Stimulated activated CD4-positive, alpha-beta T cell treated with anti-CD3 and anti-CD28 coated beads, Interleukin-4, amount 100 ng/mL, for 4 hours (primary cell): ENCODE results near the gene ATP8A1.

Experiments
- DNase-seq, 2 experiments: peaks; one replicate each; pipeline ENCODE4 v3.0.0-alpha.2; 2020

Gene ATP8A1

DNA sequence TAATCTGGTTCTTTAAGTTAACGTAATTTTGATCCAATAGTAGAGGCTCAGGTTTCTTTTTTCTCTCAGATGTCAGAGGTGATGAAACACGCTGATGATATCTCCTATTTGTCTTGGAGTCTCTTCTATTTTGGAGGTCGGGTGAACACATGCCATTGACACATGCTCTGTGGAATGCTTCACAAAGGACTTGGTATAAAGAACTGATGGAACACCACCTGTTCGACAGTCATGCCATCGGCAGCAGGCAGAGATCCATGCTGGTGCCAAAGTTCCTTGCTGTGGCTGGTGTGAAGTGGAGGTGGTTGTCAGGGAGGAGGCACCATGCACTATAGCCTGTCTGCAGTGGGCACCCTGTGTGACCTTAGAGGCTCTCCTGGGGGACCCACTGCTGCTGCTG, 94.9 kb downstream of the ATP8A1 start:
- DNase-seq = no peak

DNA sequence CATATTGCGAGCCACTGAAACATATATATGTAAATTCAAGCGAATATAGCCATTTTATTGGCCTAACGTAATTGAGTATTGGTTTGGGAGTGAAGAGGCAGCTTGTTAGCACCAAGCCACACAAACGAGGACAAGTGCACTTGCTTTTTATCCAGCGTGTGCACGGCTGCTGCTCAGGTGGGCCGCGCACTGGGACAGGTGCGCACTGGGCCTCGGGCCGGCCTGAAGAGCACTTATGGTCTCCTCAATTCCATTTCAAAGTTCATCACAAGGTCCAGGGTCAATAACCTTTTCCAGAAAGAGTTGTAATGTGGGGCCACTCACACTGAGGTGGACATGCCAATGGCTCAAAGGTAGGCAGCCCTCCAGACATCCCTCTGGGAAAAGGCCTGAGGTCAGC, 95.9 kb downstream of the ATP8A1 start:
- DNase-seq = no peak

DNA sequence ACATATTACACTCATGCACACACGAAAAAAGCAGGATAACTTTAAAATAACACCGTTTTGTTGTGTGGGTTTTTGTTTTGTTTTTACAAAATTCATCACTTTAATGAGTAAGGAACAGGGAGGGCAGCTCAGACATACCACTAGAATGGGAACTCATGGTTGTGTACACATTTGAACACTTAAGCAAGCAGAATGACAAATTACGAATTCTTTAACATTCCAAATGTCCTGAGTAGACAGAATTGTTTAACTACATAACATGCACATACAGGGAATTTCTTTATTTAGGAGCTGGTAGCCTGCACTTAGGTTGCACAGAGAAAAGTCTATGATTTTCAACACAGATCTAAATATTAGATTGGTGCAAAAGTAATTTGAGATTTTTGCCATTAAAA, 96.4 kb downstream of the ATP8A1 start:
- no peak for DNase-seq

DNA sequence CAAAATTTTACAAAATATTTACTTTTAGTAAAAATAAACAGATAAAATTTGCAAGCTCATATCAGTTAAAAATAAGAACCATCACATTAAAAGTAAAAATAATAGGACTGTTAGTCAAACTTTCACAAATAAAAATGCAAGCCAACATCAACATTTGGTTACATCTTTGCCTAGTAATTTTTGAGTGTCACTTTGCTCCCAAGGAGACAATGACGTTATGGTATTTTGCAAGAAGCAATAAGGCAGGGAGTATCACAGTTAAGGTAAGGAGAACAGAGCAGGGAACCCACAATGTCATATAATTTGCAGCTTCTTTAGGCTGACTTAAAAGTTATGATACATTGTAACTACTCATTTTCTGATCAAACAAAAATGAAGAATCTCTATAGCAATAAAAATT, 98.7 kb downstream of the ATP8A1 start:
- no peak for DNase-seq

DNA sequence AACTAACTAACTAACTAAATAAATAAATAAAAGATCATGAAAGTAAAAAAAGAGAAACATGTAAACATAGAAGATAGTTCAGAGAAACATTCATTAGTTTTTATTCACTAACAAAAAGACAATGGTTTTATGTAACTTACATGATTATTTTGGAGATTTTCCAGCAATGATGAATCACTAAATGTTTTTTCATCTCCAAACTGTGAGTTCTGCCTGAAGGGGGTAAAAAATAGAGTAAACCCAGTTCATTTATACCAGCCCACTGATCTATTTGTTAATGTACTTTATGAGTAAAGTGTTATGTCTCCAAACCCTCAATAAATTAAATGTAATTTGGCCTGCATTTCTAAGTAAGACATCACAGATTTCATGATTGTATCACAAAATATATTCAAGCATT, 101.1 kb downstream of the ATP8A1 start:
- no peak for DNase-seq

DNA sequence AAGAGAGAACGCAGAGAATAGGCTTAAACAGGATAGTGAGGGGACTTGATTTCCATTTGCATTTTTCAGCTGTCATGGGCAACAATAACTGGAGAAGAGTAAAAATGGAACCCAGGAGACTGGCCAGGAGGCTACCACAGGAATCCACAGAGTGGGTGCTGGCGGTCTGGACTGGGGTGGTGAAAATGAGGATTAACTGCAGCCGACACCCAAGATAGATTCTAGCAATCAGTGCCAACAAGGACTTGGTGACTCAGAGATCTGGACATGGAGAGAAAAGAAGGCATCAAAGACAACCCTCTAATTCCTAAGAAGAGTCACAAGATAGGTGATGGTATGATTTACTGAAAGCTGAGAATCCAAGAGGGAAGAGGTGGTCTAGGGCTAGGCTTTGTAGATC, 102.8 kb downstream of the ATP8A1 start:
- DNase-seq = no peak

DNA sequence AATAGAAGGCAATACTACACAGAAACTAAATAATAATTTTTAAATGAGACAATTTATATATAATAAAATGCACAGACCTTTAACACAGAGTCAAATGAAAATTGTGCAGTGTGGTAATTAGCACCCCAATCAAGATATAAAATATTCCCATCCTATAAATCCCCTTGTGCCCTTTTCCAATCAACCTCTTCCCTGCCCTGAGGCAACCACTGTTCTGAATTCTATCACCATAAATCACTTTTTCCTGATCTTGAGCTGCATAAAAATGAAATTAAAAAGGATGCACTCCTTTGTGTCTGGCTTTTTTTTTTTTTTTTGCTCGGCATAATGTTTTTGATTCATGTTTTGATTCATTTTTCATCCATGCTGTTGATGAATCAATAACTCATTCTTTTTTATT, 107.0 kb downstream of the ATP8A1 start:
- DNase-seq = no peak

DNA sequence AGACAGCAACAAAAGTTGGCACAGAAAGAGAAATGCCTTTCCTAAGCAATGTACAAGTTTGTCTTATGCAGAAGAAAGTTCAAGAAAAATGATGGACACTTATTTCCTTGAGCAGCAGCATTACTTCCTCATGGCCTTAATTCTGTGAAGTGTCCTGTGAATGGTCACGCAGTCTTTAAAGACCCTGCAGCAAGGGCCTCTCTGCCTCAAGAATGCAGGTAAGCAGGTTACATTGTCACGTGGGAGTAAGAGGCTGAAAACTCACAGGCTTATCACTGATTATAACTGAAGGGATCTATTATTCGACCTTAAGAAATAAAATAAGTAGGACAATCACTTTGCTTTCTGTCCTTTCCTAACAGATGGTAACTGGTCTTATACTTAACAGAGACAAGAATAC, 109.1 kb downstream of the ATP8A1 start:
- no peak for DNase-seq

DNA sequence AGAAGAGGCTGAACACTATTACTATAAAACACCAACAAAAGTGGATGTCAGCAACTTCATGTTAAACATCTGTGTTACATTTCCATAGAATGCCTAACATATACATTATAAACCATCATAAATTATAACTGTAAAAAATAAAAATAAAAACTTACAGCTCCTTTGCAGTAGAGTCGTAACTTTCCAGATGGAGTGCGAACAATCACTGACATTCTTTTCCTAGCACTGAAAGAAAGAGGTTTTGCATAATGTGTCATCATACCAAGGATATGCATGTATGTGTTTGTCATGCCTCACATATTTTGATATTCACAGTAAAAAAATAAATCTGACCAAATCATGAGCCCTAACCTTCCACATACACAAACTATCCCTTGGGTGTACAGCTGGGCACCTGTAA, 113.1 kb downstream of the ATP8A1 start:
- DNase-seq = no peak

DNA sequence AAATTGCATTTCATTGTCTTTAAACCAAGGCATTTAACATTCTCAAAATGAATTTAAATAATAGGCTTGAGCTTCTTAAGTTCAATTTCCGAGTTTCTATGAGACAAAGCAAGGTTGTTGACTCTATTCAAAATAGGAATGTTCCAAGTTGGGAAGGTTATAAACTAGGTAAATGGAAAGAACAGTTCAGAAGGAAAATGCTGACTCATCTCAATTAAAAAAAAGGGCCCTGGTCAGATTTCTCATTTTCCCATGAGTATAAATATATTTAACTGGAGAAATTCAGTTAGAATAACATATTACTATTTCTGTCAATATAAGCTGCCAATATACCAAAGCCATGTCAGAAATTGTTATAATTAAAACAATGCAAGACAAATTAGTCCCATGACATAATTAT, 113.8 kb downstream of the ATP8A1 start:
- no peak for DNase-seq

DNA sequence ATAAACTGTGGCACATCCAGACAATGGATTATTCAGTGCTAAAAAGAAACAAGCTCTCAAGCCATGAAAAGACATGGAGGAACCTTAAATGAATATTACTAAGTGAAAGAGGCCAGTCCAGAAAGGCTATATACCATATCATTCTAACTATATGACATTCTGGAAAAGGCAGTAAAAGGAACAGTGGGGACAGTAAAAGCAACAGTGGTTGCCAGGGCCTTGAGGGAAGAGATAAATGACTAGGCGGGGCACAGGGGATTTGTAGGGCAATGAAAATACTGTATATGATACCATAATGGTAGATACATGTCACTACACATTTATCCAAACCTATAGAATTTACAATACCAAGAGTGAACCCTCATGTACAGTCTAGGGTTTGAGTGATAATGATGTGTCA, 115.3 kb downstream of the ATP8A1 start:
- DNase-seq = no peak

DNA sequence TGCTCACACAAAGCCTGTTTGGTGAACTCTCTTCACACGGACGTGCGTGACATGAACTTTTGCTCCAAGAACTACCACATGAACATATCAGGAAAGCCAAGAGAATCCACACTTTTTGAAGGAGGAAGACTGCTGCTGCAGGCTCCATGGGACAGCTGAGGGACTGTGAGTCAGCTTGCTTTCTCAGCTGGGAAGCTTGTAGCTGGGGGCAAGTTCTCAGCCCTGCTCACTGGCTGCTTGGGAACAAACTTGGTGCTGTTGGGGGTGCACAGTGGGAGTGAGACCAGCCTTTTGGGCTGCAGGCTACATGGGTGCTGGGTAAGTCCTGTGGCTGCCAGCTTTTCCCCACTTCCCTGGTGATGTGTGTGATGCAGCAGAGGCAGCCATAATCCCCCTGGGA, 123.9 kb downstream of the ATP8A1 start:
- DNase-seq = no peak

DNA sequence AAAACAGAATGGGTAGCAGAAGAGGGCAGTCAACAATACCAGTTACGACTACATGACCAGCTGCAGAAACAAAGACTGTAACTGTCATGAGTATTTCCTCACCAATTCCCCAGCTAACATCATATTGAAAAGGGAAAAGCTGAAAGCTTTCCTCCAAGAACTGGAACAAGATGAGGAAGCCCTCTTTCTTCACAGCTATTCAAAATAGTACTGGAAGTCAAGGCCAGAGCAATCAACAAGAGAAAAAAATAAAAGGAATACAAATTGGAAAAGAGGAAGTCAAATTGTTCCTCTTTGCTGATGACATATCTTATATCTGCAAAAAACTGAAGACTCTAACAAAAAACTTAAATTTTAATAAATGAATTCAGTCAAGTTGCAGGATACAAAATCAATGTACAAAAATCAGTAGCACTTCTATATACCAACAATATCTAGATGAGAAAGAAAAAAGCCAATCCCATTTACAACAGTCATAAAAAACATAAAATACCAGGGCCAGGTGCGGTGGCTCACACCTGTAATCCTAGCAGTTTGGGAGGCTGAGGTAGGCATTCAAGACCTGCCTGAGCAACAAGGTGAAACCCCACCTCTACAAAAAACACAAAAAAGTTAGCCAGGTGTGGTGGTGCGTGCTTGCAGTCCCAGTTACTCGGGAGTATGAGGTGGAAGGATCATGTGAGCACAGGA, 125.4 kb downstream of the ATP8A1 start:
- DNase-seq = no peak

DNA sequence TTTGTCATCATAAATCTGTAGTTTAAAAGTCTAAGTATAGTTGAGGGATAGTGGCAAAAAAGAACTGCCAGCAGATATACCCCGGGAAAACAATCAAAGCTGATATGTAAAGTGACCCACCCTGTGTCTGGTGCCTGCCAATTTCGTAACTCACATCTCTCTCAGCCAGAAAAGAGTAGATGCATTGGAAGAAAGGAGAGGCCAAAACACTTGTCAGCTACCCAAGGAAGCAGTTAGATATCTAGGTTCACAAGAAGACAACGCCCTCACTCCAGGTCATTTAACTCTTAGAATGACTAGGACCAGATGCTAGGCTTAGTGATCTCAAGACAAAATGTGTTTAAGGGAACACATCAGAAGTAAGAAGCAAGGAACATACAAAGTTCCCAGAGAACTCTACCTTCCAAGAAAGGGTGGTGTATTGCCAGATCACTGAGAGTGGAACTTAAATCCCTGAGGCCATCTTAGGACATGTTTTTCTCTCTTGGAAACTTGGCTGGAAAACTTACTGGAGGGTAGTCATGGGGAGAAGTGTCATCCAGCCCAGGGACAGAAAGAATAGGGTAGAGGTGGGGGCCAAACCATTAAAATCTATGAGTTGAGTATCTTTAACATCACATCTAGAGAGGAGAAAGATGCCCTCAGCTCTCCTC, 133.7 kb downstream of the ATP8A1 start:
- DNase-seq = no peak

DNA sequence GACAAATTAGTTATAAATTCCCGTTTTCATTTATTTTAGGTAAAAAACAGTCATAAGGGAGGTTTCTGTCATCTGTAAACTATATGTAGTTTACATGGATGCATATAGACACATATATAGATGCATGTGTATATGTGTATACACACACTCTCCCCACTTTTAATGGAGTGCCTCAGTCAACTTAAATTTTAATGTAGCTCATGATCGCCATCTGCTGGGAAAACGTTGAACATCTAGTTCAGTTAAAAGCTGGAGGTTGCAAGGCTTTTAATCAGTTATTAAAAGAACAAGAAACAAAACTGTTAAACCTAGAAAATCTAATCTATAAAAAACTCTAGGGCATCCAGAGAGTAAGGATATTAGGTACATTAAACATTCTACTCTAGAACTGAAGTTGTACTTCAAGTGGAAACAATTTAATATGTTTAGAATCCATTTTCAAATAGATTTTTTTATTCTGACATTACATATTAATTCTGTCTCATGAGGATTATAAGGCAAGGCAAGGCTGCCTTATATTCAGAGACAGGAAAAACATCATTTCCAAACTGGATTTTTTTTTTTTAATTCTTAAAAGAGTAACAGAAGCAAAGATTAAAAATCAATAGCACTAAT, 137.0 kb downstream of the ATP8A1 start:
- peak in 1 of 2 experiments; percentile 8 for DNase-seq

DNA sequence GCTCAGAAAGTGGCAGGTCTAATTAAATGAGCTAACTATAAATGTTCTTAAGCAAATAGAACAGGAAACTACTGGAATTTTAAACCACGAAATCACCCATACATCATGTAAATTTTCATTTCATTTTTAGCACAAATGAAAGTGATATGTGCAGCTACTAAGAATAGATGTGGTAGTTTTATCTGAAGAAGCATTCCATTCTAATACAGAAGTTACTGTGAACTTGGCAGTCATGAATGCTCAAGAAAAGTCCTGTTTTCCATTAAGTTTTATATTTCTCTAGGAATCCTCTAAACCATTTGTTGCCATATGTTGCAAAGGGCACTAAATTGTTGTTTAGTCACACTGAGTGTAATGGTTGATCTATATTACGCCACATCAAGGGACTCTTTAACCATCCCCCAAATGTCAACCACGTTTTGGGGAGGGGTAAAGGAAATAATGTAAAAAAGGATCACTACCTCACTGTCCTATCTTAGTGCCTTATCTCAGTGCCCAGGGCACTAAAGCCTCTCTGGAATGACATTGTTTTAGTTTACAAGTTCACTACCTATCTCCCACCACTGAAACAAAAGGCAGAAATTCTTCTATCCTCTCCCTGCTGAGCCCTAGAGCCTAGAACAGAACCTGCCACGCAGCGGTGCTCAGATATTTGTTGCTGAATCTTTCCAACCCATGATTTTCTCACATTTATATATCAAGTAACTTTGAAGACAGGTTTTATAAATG, 141.6 kb downstream of the ATP8A1 start:
- DNase-seq = no peak

DNA sequence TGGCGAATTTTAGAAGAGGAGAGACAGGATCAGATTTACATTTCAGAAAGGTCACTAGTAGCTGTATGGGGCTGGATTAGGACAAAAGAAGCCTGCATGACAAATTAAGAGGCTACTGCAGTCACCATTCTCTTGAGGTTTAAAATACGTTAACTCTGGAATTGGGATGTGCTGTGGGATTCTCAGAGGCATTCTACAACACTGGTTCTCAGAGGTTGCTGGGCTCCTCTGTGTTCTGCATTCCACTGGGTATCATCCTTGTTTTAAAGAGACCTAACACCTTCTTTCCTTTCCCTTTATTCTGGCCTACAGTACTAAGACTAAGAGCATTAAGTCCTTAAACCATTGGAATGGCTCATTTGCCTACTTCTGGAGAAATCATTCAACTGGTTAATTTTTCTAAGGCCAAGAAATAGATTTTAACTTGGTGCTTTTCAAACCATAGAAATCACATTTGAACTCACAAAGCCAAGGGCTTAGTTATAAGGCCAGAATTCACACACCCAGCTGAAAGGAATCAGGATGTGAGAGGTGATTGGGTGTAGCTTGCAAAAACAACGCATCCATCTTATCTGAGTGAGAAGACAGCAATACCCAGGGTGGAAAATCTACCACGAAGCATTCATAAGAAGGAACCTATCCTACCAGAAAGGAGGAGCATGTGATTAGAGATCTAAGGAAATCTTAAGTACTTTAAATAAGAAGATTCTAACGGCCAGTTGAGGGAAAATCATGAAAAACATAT, 143.0 kb downstream of the ATP8A1 start:
- DNase-seq = no peak

DNA sequence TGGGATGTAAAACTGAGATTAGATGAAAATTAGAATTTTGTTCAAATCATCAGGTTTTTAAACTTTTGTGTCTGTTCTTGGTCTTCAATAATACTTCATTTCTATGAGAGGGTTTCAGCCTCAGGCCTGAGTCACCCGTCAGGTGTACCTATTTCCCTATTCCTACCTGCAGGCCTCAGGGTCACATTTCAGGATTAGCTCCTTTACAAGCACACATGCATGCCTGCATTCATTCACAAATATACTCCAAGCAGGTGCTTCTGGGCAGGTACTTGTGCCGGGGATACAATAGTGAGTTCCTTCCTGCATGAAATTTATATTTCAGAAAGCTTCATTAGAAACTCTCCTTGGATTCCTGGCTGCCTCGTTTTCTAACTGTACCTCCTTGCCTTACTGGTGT, 144.7 kb downstream of the ATP8A1 start:
- no peak for DNase-seq

DNA sequence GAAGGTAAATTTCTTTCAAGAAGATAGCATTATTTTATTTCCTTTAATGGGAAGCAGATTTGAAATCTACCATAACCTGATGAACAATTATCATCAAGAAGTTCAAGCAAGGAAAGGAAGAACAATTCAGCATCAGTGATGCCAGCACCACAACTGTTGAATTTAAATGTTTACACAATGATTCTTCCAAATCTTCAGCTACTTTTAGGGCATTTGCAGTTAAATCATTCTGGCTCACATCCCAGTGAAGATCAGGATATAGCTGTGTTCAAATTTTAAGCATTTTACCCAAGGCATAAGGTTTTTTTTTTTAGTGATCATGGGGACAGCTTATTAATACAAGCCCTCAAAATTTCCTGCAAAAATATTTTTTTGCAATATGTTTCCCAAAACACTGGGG, 146.7 kb downstream of the ATP8A1 start:
- no peak for DNase-seq

DNA sequence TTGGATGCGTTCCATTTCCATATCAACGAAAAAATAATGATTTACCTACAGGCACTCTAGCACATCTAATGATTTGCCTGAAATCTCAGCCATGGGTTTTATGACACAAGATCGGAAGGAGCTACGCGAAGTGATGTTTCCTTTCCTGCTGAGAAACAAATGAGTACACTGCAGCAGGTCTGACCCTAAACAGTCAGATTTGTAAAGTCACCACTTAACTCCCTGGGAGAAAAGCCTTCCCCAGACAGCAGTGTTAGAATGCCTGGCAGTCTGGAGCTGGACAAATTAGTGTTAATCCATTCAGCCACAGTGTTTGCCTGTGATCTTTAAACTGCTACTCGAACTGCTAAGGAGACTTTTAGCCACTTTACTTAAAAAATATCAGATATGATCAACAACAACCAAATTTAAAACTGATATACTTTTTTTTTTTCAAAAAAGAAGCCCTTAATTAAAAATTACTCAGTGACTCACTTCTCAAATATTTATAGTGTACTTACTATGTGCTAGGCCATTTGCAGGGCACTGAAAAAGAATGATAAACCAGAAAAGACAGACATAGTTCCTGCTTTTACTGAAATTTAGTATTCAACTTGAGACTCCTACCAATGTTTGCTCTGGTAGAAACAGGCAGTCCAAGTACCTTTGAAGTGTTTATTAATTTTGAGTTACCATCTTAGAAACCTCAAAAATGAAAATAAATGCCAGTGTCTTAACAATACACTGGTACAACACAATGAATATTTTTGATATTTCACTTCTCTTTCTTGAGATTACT, 155.1 kb downstream of the ATP8A1 start:
- no peak for DNase-seq

DNA sequence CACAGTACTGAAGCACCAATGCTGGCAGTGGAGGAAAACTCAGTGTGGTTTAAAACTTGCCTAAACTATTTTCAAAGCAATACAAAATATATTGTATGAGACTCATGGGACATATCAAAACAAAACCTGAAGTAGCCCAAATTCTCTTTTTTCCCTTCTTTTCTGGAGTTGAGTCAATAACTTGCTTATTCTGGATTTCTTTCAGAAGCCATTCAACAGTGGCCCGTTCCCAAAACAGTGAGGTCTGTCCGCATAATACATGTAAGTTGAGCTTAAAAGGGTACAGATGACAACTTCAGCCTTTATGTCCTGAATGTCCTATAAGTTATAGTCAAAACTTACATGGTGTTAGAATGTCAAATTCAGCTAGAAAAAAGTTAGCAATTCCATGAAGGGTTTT, 158.9 kb downstream of the ATP8A1 start:
- no peak for DNase-seq

DNA sequence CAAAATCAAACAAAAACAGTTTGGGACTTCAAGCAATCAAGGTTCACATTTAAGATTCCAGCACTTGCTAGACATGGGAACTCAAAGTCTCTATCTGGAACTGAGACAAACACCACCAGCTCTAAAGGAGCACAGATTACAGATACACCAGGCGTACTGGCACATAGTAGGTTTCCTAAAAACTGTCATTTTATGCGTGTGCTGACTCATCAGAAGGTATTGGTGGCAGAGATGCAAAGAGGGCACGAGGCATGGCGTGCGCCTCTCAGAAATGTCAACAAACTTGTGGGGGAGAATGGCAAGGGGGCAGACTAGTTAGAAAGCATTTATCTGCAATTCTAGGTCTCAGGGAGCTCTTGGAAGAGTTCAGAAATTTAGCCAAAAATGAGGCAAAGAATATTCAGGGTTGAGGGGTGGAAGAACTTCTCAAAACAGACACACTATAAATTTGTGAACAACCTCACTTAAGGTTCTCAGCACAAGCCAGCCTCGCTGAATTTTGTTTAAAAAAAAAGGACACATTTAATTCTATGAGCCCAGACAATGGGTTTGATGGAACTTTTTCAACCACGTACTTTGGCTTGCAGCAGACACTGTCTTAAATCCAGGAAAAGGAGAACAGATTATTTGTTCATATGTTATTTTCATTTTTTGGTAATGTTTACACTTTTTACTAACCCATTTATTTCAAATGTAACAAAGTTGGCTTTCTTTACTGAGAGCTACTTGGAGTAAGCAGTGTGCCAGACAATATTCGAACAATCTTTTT, 159.6 kb downstream of the ATP8A1 start:
- no peak for DNase-seq
